B cell (primary cell): ENCODE measurements around the gene NATD1.

ENCODE experiments used
- CTCF ChIP-seq: fragments of 200-600 bp; IDR thresholded peaks from one replicate; pipeline ENCODE4 v1.8.0; 2022; ENCODE audit warnings: antibody characterized with exemption, mild to moderate bottlenecking
- EZH2 ChIP-seq: IDR thresholded peaks from 2 replicates; pipeline ENCODE4 v1.6.1; 2012; ENCODE audit warnings: borderline replicate concordance, low read depth, mild to moderate bottlenecking, moderate library complexity, low read length; ENCODE audit not compliant: insufficient read depth, poor library complexity, severe bottlenecking

GRCh38 chr17:21279198-21279535 lies 26.0 kb upstream of the NATD1 start:
- TF ChIP-seq CTCF (no peak), EZH2 (no peak)
